Activated CD4-positive, alpha-beta T cell treated with anti-CD3 and anti-CD28 coated beads for 36 hours (primary cell): Measurements from ENCODE around the gene KPNA6. TPM values are rescaled to one million over a fixed set of nuclear protein-coding genes. Genes with fewer than 3 reads are reported as not detected.
"Not testable (repeated sequence)": the region's sequence is repeated elsewhere in the genome, so short reads cannot be mapped to it uniquely, and the experiment has no call there.

ENCODE experiments used
- ATAC-seq: fragments of 200-7000 bp; cut with Tn5 transposase; one replicate; pipeline ENCODE4 v1.10.0; 2021; ENCODE audit warnings: mild to moderate bottlenecking, moderate library complexity
- CTCF ChIA-PET: fragments of 350-600 bp; sonication (Branson Sonifier 250); formaldehyde crosslinking; loops from one replicate; lab custom pipeline; 2021; ENCODE audit warnings: antibody characterized with exemption; lab: Charles Lee
- POLR2A ChIA-PET: fragments of 350-600 bp; sonication (Branson Sonifier 250); formaldehyde crosslinking; loops from one replicate; lab custom pipeline; 2021; ENCODE audit warnings: antibody characterized with exemption, inconsistent platforms; lab: Charles Lee
- DNase-seq: peaks from one replicate; pipeline ENCODE4 v3.0.0-alpha.2; 2020
- H3K27ac Mint-ChIP-seq: one replicate; pipeline ENCODE4 v1.8.0; 2021; ENCODE audit warnings: mixed read lengths
- H3K27me3 Mint-ChIP-seq: one replicate; pipeline ENCODE4 v1.8.0; 2021; ENCODE audit warnings: mixed read lengths
- H3K36me3 Mint-ChIP-seq: one replicate; pipeline ENCODE4 v1.8.0; 2021; ENCODE audit warnings: low read depth, mixed read lengths
- H3K4me1 Mint-ChIP-seq: one replicate; pipeline ENCODE4 v1.8.0; 2021; ENCODE audit warnings: mixed read lengths
- H3K4me3 Mint-ChIP-seq: one replicate; pipeline ENCODE4 v1.8.0; 2021; ENCODE audit warnings: mild to moderate bottlenecking, moderate library complexity, mixed read lengths
- H3K9me3 Mint-ChIP-seq: one replicate; pipeline ENCODE4 v1.8.0; 2021; ENCODE audit warnings: low read depth, mixed read lengths
- intact Hi-C, 2 experiments: fragments of 100-400 bp; cut with DNase I in 1 of 2; cut with micrococcal nuclease in 1 of 2; formaldehyde crosslinking; loops; one replicate each; pipeline versions ENCODE4 v1.14.2 to v1.15.1; 2022 to 2024; cut with DNase I, micrococcal nuclease
- total RNA-seq, 2 experiments: library from RNA; stranded (reverse); gene quantifications; one replicate each; pipeline ENCODE4 v1.2.3, GENCODE V29; 2021

The KPNA6 gene
- total RNA-seq, 2 experiments from 2014 or later = 70.0 to 78.3 TPM

DNA sequence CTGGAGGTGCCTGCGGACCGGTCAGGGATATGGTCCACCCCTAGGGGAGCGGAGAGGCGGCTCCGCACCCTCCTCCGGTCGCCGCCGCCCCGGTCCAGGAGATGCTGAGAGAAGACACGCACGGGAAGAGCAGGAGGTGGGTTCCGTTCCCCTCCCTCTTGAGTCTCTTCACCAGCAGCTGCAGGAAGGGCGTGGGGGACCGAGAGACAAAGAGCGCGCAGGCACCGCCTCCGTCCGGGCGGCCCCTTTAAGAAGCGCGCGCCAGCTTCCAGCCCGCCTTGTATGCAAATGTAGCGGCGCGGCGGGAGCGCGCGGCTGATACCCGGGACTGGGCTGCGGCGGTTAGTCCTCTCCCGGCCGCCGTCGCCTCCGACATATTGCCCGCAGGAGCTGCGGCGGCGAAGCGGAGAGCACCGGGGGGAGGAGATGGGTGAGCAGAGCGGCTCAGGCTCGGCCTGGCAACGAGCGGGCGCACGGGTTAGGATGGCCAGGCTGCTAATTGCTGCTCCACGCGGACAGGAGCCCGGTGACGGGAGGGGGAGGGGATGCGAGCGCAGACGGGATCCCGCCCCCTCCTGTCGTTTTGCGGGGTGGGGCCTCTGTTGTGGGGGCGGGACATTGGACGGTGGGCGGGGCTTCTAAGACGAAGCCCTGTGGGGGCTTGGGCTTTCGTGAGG, 35.1 kb upstream of the KPNA6 start, which contains the start of gene TMEM39B:
Gene TMEM39B (plus strand): TSS at position 318 of the 677 bp plus-strand sequence. CDS start 109 bp downstream, at position 427.
- H3K4me1 Mint-ChIP-seq = peaks cover 37% of the 10 kb centered on the region
- intact Hi-C loops = loop anchor here (1.0 to 5.0 kb wide), 21 partner anchors 35 to 1354 kb away; partner anchors contain the start of genes BSDC1 (in 2 of the 2), KHDRBS1 (in 2 of the 2), CCDC28B (in 1 of the 2) and EIF3I (in 1 of the 2)
- peak within 1 kb of the TSS; percentile 90 for H3K4me3 Mint-ChIP-seq

DNA sequence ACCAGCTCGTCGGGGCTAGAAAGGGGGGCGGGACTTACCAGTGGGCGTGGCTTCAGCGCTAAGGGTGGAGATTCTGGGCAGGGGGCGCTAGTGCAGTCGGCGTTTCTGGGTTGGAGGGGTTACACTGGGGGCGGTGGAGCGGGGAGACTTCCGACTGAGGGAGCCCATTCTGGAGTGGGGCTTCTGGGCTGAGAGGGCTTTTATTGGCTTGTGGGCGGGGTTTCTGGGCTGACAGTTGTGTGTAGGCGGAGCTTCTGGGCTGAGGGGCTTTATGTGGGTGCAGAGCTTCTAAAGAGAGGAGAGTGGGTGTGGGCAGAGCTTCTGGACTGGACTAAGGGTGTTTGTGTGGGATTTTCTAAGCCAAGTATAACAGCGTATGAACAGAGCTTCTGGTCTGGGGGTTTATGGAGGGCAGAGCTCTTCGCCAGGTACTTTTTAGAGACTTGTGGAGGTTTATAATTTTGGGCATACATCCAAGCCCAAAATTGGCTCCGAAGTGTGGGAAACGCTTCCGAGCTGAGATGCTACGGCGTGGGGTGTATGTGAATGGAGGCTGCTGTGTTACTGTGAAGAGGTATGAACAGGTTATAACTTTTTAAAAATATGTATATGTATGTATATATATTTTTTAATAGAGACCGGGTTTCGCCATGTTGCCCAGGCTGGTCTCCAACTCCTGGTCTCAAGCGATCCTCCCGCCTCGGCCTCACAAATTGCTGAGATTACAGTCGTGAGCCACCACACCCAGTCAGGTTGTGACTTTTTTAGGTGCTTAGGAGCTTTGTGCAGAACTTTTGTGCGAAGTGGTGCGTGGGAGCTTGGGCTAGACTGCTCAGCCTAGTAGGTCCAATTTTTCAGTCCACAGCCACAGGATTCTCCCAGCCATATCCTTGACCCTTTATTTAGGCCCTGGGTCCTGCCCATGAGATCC, 34.3 kb upstream of the KPNA6 start:
- no peak for ATAC-seq
- Mint-ChIP-seq H3K27me3 (no peaks in the 10 kb centered on the region), H3K36me3 (peaks cover 14% of the 10 kb centered on the region), H3K4me3 (peak overlapping the region; percentile 90), H3K4me1 (peaks cover 37% of the 10 kb centered on the region), H3K9me3 (no peaks in the 10 kb centered on the region), H3K27ac (peak overlapping the region; percentile 98)
- no peak for DNase-seq
- POLR2A ChIA-PET = interaction anchor here (0.6 to 2.4 kb wide), 18 partner anchors 10 to 577 kb away, joined by 3 to 19 read pairs (median 4); partner anchors contain the start of genes CCDC28B, IQCC, KHDRBS1 and KPNA6
- CTCF ChIA-PET = interaction anchor here (0.6 to 3.5 kb wide), 15 partner anchors 8 to 328 kb away, joined by 3 to 15 read pairs (median 4); partner anchors contain the start of genes KPNA6 and SPOCD1
- intact Hi-C loops = loop anchor here (1.0 to 5.0 kb wide), 17 partner anchors 34 to 1355 kb away; partner anchors contain the start of genes BSDC1 (in 1 of the 2), CCDC28B (in 1 of the 2), EIF3I (in 1 of the 2) and HDAC1 (in 1 of the 2)

More for the DNA sequence above, 35.1 kb upstream of the KPNA6 start, which contains the start of gene TMEM39B:
- ATAC-seq = peak; percentile 83
- POLR2A ChIA-PET = interaction anchor here (0.6 to 2.4 kb wide), 15 partner anchors 10 to 313 kb away, joined by 3 to 19 read pairs (median 4); partner anchors contain the start of genes CCDC28B, KPNA6, MARCKSL1 and TXLNA
- Mint-ChIP-seq H3K36me3 (peaks cover 13% of the 10 kb centered on the region), H3K27ac (peak within 1 kb of the TSS; percentile 98), H3K9me3 (no peaks in the 10 kb centered on the region), H3K27me3 (no peaks in the 10 kb centered on the region)
- peak; percentile 97 for DNase-seq
- CTCF ChIA-PET = interaction anchor here (0.6 to 3.5 kb wide), 15 partner anchors 9 to 329 kb away, joined by 3 to 15 read pairs (median 4); partner anchors contain the start of gene KPNA6

DNA sequence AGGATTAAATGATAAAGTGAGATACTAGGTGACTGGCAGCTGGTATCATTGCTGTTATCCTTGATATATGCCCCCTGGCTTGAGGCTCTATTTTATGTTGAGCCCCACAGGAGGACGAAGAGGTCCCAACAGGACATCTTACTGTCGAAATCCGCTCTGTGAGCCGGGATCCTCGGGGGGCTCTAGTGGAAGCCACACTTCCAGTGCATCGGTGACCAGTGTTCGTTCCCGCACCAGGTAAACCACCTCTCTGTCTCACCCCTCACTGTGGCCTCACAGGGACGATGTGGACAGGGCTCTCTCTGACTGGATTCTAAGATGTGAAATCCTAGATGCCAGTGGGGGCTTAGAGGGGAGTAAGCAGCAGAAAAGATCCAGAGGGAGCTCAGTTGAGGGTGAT, 33.0 kb upstream of the KPNA6 start:
- ChIA-PET CTCF (interaction anchor here (0.7 to 3.5 kb wide), 4 partner anchors 34 to 142 kb away, joined by 3 to 15 read pairs (median 9); partner anchors contain the start of gene KPNA6), POLR2A (interaction anchor here (0.6 kb wide), 1 partner anchor 176 kb away, joined by 5 read pairs; no protein-coding TSS in a partner anchor)
- ATAC-seq (no peak), DNase-seq (no peak)
- no peaks in the 10 kb centered on the region for H3K27me3 Mint-ChIP-seq
- intact Hi-C loops = loop anchor here in 1 of 2 experiments (5.0 kb wide), 2 partner anchors 258 to 1008 kb away; partner anchors contain the start of genes PUM1 and SPOCD1
- peaks cover 37% of the 10 kb centered on the region for H3K4me1 Mint-ChIP-seq
- no peaks in the 10 kb centered on the region for H3K9me3 Mint-ChIP-seq
- H3K27ac Mint-ChIP-seq = peak overlapping the region; percentile 7
- peaks cover 18% of the 10 kb centered on the region for H3K36me3 Mint-ChIP-seq
- no peak overlapping the region for H3K4me3 Mint-ChIP-seq

DNA sequence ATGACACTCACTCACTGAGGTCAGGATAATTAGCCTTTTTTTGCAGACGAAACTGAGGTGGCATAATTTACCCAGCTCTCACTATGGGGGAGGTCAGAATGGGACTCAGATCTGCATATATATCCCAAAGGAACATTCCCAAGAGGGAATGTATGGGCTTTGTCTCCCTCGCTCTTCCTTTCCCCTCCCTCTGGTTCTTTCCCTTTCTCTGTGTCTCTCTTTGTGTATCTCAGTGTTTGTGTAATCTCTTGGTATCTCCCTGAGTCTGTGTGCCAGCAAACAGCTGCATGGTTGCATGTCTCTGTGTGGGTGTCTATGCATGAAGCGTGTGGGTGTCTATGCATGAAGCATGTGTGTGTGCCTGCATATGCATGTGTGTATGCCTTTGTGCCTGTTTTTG, 30.4 kb upstream of the KPNA6 start:
- ATAC-seq (no peak), DNase-seq (no peak)
- POLR2A ChIA-PET = interaction anchor here (0.7 kb wide), 1 partner anchor 32 kb away, joined by 4 read pairs; no protein-coding TSS in a partner anchor
- H3K9me3 Mint-ChIP-seq = no peaks in the 10 kb centered on the region
- peaks cover 27% of the 10 kb centered on the region for H3K36me3 Mint-ChIP-seq
- H3K27ac Mint-ChIP-seq = peak overlapping the region; percentile 15
- intact Hi-C loops = no loop called here
- no peak overlapping the region for H3K4me3 Mint-ChIP-seq
- CTCF ChIA-PET = no interaction called here
- no peaks in the 10 kb centered on the region for H3K27me3 Mint-ChIP-seq
- peaks cover 28% of the 10 kb centered on the region for H3K4me1 Mint-ChIP-seq

GRCh38 chr1:32082022-32082421, 25.8 kb upstream of the KPNA6 start:
- DNase-seq (no peak), ATAC-seq (no peak)
- H3K4me1 Mint-ChIP-seq = peaks cover 2% of the 10 kb centered on the region
- H3K27ac Mint-ChIP-seq = no peak overlapping the region
- intact Hi-C loops = no loop called here
- ChIA-PET CTCF (interaction anchor here (0.7 to 0.8 kb wide), 2 partner anchors 9 to 268 kb away, joined by 3 to 5 read pairs; partner anchors contain the start of gene TMEM39B), POLR2A (interaction anchor here (0.5 to 0.7 kb wide), 3 partner anchors 68 to 103 kb away, joined by 3 to 4 read pairs (median 4); partner anchors contain the start of gene KHDRBS1)
- H3K27me3 Mint-ChIP-seq = no peaks in the 10 kb centered on the region
- no peak overlapping the region for H3K4me3 Mint-ChIP-seq
- H3K36me3 Mint-ChIP-seq = peaks cover 35% of the 10 kb centered on the region
- H3K9me3 Mint-ChIP-seq = no peaks in the 10 kb centered on the region

- H3K4me1 Mint-ChIP-seq, H3K27ac Mint-ChIP-seq, H3K4me3 Mint-ChIP-seq, DNase-seq, ATAC-seq, intact Hi-C loops, H3K9me3 Mint-ChIP-seq, POLR2A ChIA-PET, CTCF ChIA-PET, H3K27me3 Mint-ChIP-seq: not testable (repeated sequence)
- peaks cover 26% of the 10 kb centered on the region for H3K36me3 Mint-ChIP-seq
These were observed 21.5 kb upstream of the KPNA6 start for GRCh38 chr1:32086381-32086780.

DNA sequence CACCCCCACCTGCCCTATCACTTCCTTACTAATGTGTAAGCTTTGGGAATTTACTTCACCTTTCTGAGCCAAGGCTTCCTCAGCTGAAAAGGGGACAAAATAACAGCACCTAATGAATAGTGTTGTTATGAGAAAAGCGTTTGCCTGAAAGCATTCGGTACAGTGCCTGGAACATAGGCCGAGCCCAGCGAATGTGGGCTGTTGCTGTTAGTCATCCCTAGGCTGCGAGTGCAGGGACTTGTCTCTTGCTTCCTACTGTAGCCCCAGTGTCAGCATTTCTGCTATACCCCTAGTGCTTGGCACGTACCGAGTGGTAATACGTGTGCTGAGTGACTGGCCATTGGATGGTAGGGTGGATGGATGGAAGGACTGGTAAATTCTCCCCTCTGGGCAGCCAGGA, 16.7 kb upstream of the KPNA6 start:
- Mint-ChIP-seq H3K27me3 (no peaks in the 10 kb centered on the region), H3K4me1 (no peaks in the 10 kb centered on the region), H3K4me3 (no peak overlapping the region), H3K9me3 (no peaks in the 10 kb centered on the region), H3K27ac (no peak overlapping the region), H3K36me3 (peaks cover 24% of the 10 kb centered on the region)
- ATAC-seq (no peak), DNase-seq (no peak)
- CTCF ChIA-PET = interaction anchor here (0.6 to 1.8 kb wide), 5 partner anchors 8 to 135 kb away, joined by 3 to 7 read pairs (median 3); partner anchors contain the start of genes KPNA6 and TMEM39B
- intact Hi-C loops = no loop called here
- POLR2A ChIA-PET = interaction anchor here (0.5 kb wide), 1 partner anchor 103 kb away, joined by 3 read pairs; no protein-coding TSS in a partner anchor

GRCh38 chr1:32091591-32091990, 16.3 kb upstream of the KPNA6 start:
- ChIA-PET POLR2A (interaction anchor here (0.5 kb wide), 1 partner anchor 102 kb away, joined by 3 read pairs; no protein-coding TSS in a partner anchor), CTCF (interaction anchor here (0.6 to 1.8 kb wide), 5 partner anchors 8 to 135 kb away, joined by 3 to 7 read pairs (median 3); partner anchors contain the start of genes KPNA6 and TMEM39B)
- H3K4me1 Mint-ChIP-seq = no peaks in the 10 kb centered on the region
- H3K9me3 Mint-ChIP-seq = no peaks in the 10 kb centered on the region
- peaks cover 22% of the 10 kb centered on the region for H3K36me3 Mint-ChIP-seq
- ATAC-seq (no peak), DNase-seq (no peak)
- intact Hi-C loops = no loop called here
- no peaks in the 10 kb centered on the region for H3K27me3 Mint-ChIP-seq
- H3K4me3 Mint-ChIP-seq = no peak overlapping the region
- H3K27ac Mint-ChIP-seq = no peak overlapping the region

- Mint-ChIP-seq H3K9me3 (no peaks in the 10 kb centered on the region), H3K27ac (no peak overlapping the region), H3K4me3 (no peak overlapping the region), H3K36me3 (peaks cover 32% of the 10 kb centered on the region), H3K27me3 (no peaks in the 10 kb centered on the region), H3K4me1 (no peaks in the 10 kb centered on the region)
- ATAC-seq = no peak
- ChIA-PET CTCF (interaction anchor here (0.5 to 0.8 kb wide), 2 partner anchors 22 to 206 kb away, joined by 3 to 4 read pairs; partner anchors contain the start of gene TMEM39B), POLR2A (interaction anchor here (0.6 kb wide), 1 partner anchor 122 kb away, joined by 3 read pairs; no protein-coding TSS in a partner anchor)
- intact Hi-C loops = no loop called here
- no peak for DNase-seq
These were observed 12.9 kb upstream of the KPNA6 start for GRCh38 chr1:32094746-32095521.
